ENCODE results near the gene RALGAPA2. TPM values are rescaled to one million over a fixed set of nuclear protein-coding genes. Genes with fewer than 3 reads are reported as not detected.

The RALGAPA2 gene
- total RNA-seq, 1 donor from 2014 or later, result 28.1 TPM

DNA sequence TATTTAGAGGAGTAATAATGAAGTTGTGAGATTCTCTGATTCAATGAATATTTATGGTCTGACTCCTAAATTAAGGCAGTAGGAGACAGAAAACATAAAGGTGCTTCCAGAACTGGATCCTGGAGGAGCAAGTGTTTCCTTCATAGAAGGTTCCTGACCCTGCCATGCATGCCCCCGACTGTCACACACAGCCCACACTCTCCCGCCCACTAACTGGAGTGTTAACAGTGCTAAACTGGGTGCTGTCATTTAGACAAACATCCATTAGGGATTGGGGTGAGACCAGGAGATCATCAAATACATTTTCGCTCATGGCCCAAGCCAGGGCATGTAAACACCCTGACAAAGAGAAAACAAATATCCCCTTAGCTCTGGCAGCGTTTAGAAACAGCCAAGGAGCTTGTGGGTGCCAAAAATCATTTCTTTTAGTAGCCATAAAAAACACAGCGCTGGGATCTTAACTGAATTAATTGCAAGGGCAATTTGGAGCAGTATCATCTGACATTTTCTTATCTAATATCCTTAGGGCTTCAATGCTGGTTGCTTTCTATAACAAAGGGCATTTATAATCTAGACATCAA, 297.7 kb downstream of the RALGAPA2 start:
- TF ChIP-seq, protein P1, sequence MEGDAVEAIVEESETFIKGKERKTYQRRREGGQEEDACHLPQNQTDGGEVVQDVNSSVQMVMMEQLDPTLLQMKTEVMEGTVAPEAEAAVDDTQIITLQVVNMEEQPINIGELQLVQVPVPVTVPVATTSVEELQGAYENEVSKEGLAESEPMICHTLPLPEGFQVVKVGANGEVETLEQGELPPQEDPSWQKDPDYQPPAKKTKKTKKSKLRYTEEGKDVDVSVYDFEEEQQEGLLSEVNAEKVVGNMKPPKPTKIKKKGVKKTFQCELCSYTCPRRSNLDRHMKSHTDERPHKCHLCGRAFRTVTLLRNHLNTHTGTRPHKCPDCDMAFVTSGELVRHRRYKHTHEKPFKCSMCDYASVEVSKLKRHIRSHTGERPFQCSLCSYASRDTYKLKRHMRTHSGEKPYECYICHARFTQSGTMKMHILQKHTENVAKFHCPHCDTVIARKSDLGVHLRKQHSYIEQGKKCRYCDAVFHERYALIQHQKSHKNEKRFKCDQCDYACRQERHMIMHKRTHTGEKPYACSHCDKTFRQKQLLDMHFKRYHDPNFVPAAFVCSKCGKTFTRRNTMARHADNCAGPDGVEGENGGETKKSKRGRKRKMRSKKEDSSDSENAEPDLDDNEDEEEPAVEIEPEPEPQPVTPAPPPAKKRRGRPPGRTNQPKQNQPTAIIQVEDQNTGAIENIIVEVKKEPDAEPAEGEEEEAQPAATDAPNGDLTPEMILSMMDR (conservative IDR thresholded peaks at IDR 0.05), result no peak
- no peak for DNase-seq (ENCODE audit: extremely low spot score, unreplicated experiment)
- Mint-ChIP-seq H3K36me3 (peaks cover 5% of the 10 kb centered on the region), H3K27ac (no peak overlapping the region), H3K4me1 (ENCODE audit: unreplicated experiment) (peaks cover 30% of the 10 kb centered on the region), H3K4me3 (no peak overlapping the region), H3K9me3 (no peaks in the 10 kb centered on the region), H3K27me3 (peaks cover 5% of the 10 kb centered on the region)

GRCh38 chr20:20413810-20414281, 298.6 kb downstream of the RALGAPA2 start:
- H3K36me3 Mint-ChIP-seq, result peaks cover 4% of the 10 kb centered on the region
- H3K27ac Mint-ChIP-seq, result no peak overlapping the region
- peaks cover 5% of the 10 kb centered on the region for H3K27me3 Mint-ChIP-seq
- TF ChIP-seq, protein P1 (conservative IDR thresholded peaks at IDR 0.05), result no peak
- no peak for DNase-seq (ENCODE audit: extremely low spot score, unreplicated experiment)
- peaks cover 30% of the 10 kb centered on the region for H3K4me1 Mint-ChIP-seq (ENCODE audit: unreplicated experiment)
- H3K4me3 Mint-ChIP-seq, result no peak overlapping the region
- no peaks in the 10 kb centered on the region for H3K9me3 Mint-ChIP-seq

DNA sequence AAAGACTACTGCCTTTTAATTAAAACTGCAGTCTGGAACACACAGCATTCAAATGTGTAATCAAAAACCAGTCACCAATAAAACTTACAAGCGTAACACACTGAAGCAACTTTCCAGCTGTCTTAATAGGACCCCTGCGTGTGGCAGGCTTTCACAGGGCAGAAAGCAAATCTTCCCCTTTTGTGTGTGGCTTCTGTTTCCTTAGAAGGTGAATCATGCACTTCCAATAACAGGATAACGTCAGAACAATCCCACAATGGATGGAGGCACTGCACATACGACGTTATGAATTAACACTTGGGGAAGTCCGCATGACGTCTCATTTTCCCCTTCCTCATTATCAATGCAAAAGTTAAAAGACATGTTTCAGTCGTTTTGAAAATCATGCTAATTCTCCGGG, 299.7 kb downstream of the RALGAPA2 start:
- DNase-seq (ENCODE audit: extremely low spot score, unreplicated experiment), result no peak
- H3K27me3 Mint-ChIP-seq, result peaks cover 5% of the 10 kb centered on the region
- H3K9me3 Mint-ChIP-seq, result no peaks in the 10 kb centered on the region
- no peak overlapping the region for H3K27ac Mint-ChIP-seq
- TF ChIP-seq, protein P1 (conservative IDR thresholded peaks at IDR 0.05), result no peak
- peaks cover 30% of the 10 kb centered on the region for H3K4me1 Mint-ChIP-seq (ENCODE audit: unreplicated experiment)
- peaks cover 4% of the 10 kb centered on the region for H3K36me3 Mint-ChIP-seq
- H3K4me3 Mint-ChIP-seq, result no peak overlapping the region

- peaks cover 30% of the 10 kb centered on the region for H3K4me1 Mint-ChIP-seq (ENCODE audit: unreplicated experiment)
- H3K9me3 Mint-ChIP-seq, result no peaks in the 10 kb centered on the region
- H3K36me3 Mint-ChIP-seq, result no peaks in the 10 kb centered on the region
- TF ChIP-seq, protein P1 (conservative IDR thresholded peaks at IDR 0.05), result no peak
- DNase-seq (ENCODE audit: extremely low spot score, unreplicated experiment), result no peak
- H3K27me3 Mint-ChIP-seq, result peaks cover 5% of the 10 kb centered on the region
- no peak overlapping the region for H3K4me3 Mint-ChIP-seq
- no peak overlapping the region for H3K27ac Mint-ChIP-seq
Measured at GRCh38 chr20:20411836-20412235, 300.6 kb downstream of the RALGAPA2 start.

- no peaks in the 10 kb centered on the region for H3K9me3 Mint-ChIP-seq
- no peak overlapping the region for H3K27ac Mint-ChIP-seq
- peaks cover 30% of the 10 kb centered on the region for H3K4me1 Mint-ChIP-seq (ENCODE audit: unreplicated experiment)
- H3K27me3 Mint-ChIP-seq, result peaks cover 5% of the 10 kb centered on the region
- no peak for DNase-seq (ENCODE audit: extremely low spot score, unreplicated experiment)
- H3K36me3 Mint-ChIP-seq, result no peaks in the 10 kb centered on the region
- TF ChIP-seq, protein P1 (conservative IDR thresholded peaks at IDR 0.05), result no peak
- no peak overlapping the region for H3K4me3 Mint-ChIP-seq
Measured at GRCh38 chr20:20411402-20411801, 301.0 kb downstream of the RALGAPA2 start.

Data from type B pancreatic cell (in vitro differentiated cells).